LNCaP clone FGC (cell line): ENCODE results near the gene P4HA2.
A peak's percentile ranks its signal among the peaks of the same experiment; 100 is the strongest.

Experiments used
- DNase-seq: peaks from one replicate; pipeline ENCODE4 v3.0.0-alpha.2; 2011; ENCODE audit warnings: low read depth
- H3K4me3 ChIP-seq: 2 replicates; pipeline ENCODE4 v1.5.1; 2011; ENCODE audit warnings: mild to moderate bottlenecking, low read depth, low read length, control low read depth
- CTCF ChIP-seq: IDR thresholded peaks from 2 replicates; pipeline ENCODE4 v1.5.1; 2012; ENCODE audit warnings: mild to moderate bottlenecking; ENCODE audit not compliant: control insufficient read depth, insufficient read depth; ENCODE audit errors: extremely low read depth

The P4HA2 gene

GRCh38 chr5:132215329-132215728 is 12.3 kb downstream of the P4HA2 start:
- DNase-seq, result peak; percentile 51
- H3K4me3 ChIP-seq, result no peak overlapping the region
- no peak for TF ChIP-seq CTCF

GRCh38 chr5:132214491-132214890 is 13.2 kb downstream of the P4HA2 start:
- DNase-seq, result no peak
- H3K4me3 ChIP-seq, result no peak overlapping the region
- no peak for TF ChIP-seq CTCF

- no peak overlapping the region for H3K4me3 ChIP-seq
- DNase-seq, result no peak
- TF ChIP-seq CTCF, result no peak
Measured at GRCh38 chr5:132213666-132214065, 14.0 kb downstream of the P4HA2 start.

GRCh38 chr5:132211787-132212186 is 15.9 kb downstream of the P4HA2 start:
- TF ChIP-seq CTCF, result no peak
- no peak for DNase-seq
- no peak overlapping the region for H3K4me3 ChIP-seq

GRCh38 chr5:132210944-132211343 is 16.7 kb downstream of the P4HA2 start:
- no peak for DNase-seq
- no peak for TF ChIP-seq CTCF
- H3K4me3 ChIP-seq, result no peak overlapping the region

- no peak overlapping the region for H3K4me3 ChIP-seq
- TF ChIP-seq CTCF, result no peak
- no peak for DNase-seq
Measured at GRCh38 chr5:132209901-132210545, 17.6 kb downstream of the P4HA2 start.

- DNase-seq, result no peak
- TF ChIP-seq CTCF, result no peak
Measured at GRCh38 chr5:132209131-132209530, 18.5 kb downstream of the P4HA2 start.

More at GRCh38 chr5:132209131-132209530, 18.5 kb downstream of the P4HA2 start:
- H3K4me3 ChIP-seq, result no peak overlapping the region
